NCI-H1048 (cell line): ENCODE measurements around the gene URGCP.
A peak's percentile ranks its signal among the peaks of the same experiment; 100 is the strongest.

Experiments
- DNase-seq: peaks from one replicate; lab custom pipeline; 2025; lab: John Stamatoyannopoulos, UW

The URGCP gene

GRCh38 chr7:43876241-43876640, 30.2 kb downstream of the URGCP start:
- DNase-seq: no peak

- no peak for DNase-seq
Measured at GRCh38 chr7:43873300-43873699, 33.1 kb downstream of the URGCP start.

- no peak for DNase-seq
Measured at GRCh38 chr7:43872406-43873110, 33.8 kb downstream of the URGCP start.

GRCh38 chr7:43871064-43871463, 35.3 kb downstream of the URGCP start:
- DNase-seq: no peak

- no peak for DNase-seq
Measured at GRCh38 chr7:43870316-43870715, 36.1 kb downstream of the URGCP start.

- DNase-seq: no peak
Measured at GRCh38 chr7:43869867-43870240, 36.5 kb downstream of the URGCP start.

- peak; percentile 82 for DNase-seq
Measured at GRCh38 chr7:43869006-43869866, 37.2 kb downstream of the URGCP start, which contains the start of gene MRPS24. TSS of gene MRPS24 (minus strand) at chr7:43869517. CDS start at chr7:43869495, 22 bp downstream.

GRCh38 chr7:43868681-43869005, 37.8 kb downstream of the URGCP start:
- DNase-seq: no peak

GRCh38 chr7:43868181-43868580, 38.2 kb downstream of the URGCP start:
- DNase-seq: no peak

- DNase-seq: no peak
Measured at GRCh38 chr7:43865277-43865676, 41.1 kb downstream of the URGCP start.

- DNase-seq: no peak
Measured at GRCh38 chr7:43864126-43864525, 42.3 kb downstream of the URGCP start.

- DNase-seq: no peak
Measured at GRCh38 chr7:43856996-43857395, 49.4 kb downstream of the URGCP start.

- DNase-seq: no peak
Measured at GRCh38 chr7:43856316-43856715, 50.1 kb downstream of the URGCP start.

- DNase-seq: no peak
Measured at GRCh38 chr7:43855176-43855575, 51.2 kb downstream of the URGCP start.

GRCh38 chr7:43851805-43852204, 54.6 kb downstream of the URGCP start:
- no peak for DNase-seq

- no peak for DNase-seq
Measured at GRCh38 chr7:43850348-43851116, 55.9 kb downstream of the URGCP start.

GRCh38 chr7:43849047-43849446, 57.3 kb downstream of the URGCP start:
- DNase-seq: no peak

- DNase-seq: no peak
Measured at GRCh38 chr7:43847496-43847895, 58.9 kb downstream of the URGCP start.

- no peak for DNase-seq
Measured at GRCh38 chr7:43844662-43845061, 61.7 kb downstream of the URGCP start.

GRCh38 chr7:43844257-43844656, 62.1 kb downstream of the URGCP start:
- DNase-seq: no peak

GRCh38 chr7:43843296-43843695, 63.1 kb downstream of the URGCP start:
- DNase-seq: no peak

GRCh38 chr7:43838201-43838658, 68.2 kb downstream of the URGCP start:
- DNase-seq: no peak
